ENCODE measurements around the gene CRTC3. TPM values are rescaled to one million over a fixed set of nuclear protein-coding genes. Genes with fewer than 3 reads are reported as not detected.

The CRTC3 gene
- total and polyA plus RNA-seq, 2 experiments from 2014 or later = 15.7 to 17.6 TPM

- Histone ChIP-seq H4K20me1 (ENCODE audit: insufficient read depth, poor library complexity, severe bottlenecking) (no peaks in the 10 kb centered on the region), H3K4me2 (no peak overlapping the region), H3K4me1 (ENCODE audit: insufficient read depth) (no peaks in the 10 kb centered on the region), H3K27me3 (no peaks in the 10 kb centered on the region), H3K9me3 (ENCODE audit: low read depth) (no peaks in the 10 kb centered on the region), H3K79me2 (no peaks in the 10 kb centered on the region), H2AFZ (no peak overlapping the region), H3K9me2 (replicated peaks; ENCODE audit: insufficient read depth) (no peaks in the 10 kb centered on the region), H3K4me3 (no peak overlapping the region), H3K27ac (no peak overlapping the region), H3K36me3 (replicated peaks; ENCODE audit: insufficient read depth, low read depth) (no peaks in the 10 kb centered on the region)
- TF ChIP-seq, protein P1, sequence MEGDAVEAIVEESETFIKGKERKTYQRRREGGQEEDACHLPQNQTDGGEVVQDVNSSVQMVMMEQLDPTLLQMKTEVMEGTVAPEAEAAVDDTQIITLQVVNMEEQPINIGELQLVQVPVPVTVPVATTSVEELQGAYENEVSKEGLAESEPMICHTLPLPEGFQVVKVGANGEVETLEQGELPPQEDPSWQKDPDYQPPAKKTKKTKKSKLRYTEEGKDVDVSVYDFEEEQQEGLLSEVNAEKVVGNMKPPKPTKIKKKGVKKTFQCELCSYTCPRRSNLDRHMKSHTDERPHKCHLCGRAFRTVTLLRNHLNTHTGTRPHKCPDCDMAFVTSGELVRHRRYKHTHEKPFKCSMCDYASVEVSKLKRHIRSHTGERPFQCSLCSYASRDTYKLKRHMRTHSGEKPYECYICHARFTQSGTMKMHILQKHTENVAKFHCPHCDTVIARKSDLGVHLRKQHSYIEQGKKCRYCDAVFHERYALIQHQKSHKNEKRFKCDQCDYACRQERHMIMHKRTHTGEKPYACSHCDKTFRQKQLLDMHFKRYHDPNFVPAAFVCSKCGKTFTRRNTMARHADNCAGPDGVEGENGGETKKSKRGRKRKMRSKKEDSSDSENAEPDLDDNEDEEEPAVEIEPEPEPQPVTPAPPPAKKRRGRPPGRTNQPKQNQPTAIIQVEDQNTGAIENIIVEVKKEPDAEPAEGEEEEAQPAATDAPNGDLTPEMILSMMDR (IDR thresholded peaks at IDR 0.05; ENCODE audit: poor library complexity) = no peak
- TF ChIP-seq EZH2 (IDR thresholded peaks at IDR 0.05; ENCODE audit: borderline replicate concordance) = no peak
- DNase-seq (ENCODE audit: low spot score) = peak; percentile 25
- WGBS (ENCODE audit: low lambda C conversion rate, missing lambda C conversion rate) = no CpG with 5 or more reads among the region's 2 CpGs
These were observed 117.6 kb downstream of the CRTC3 start for GRCh38 chr15:90647326-90647725.

- peak; percentile 83 for DNase-seq (ENCODE audit: low spot score)
- Histone ChIP-seq H3K79me2 (no peaks in the 10 kb centered on the region), H2AFZ (no peak overlapping the region), H3K36me3 (replicated peaks; ENCODE audit: insufficient read depth, low read depth) (no peaks in the 10 kb centered on the region), H4K20me1 (ENCODE audit: insufficient read depth, poor library complexity, severe bottlenecking) (no peaks in the 10 kb centered on the region), H3K27ac (no peak overlapping the region), H3K9me3 (ENCODE audit: low read depth) (no peaks in the 10 kb centered on the region), H3K27me3 (no peaks in the 10 kb centered on the region), H3K4me1 (ENCODE audit: insufficient read depth) (no peaks in the 10 kb centered on the region), H3K9me2 (replicated peaks; ENCODE audit: insufficient read depth) (no peaks in the 10 kb centered on the region), H3K4me3 (no peak overlapping the region), H3K4me2 (no peak overlapping the region)
- TF ChIP-seq, protein P1 (IDR thresholded peaks at IDR 0.05; ENCODE audit: poor library complexity) = peak; percentile 97
- no peak for TF ChIP-seq EZH2 (IDR thresholded peaks at IDR 0.05; ENCODE audit: borderline replicate concordance)
- WGBS (ENCODE audit: low lambda C conversion rate, missing lambda C conversion rate) = 52% methylated on average over 14 of the region's 14 CpGs
These were observed 118.7 kb downstream of the CRTC3 start for GRCh38 chr15:90648137-90649070.

DNA sequence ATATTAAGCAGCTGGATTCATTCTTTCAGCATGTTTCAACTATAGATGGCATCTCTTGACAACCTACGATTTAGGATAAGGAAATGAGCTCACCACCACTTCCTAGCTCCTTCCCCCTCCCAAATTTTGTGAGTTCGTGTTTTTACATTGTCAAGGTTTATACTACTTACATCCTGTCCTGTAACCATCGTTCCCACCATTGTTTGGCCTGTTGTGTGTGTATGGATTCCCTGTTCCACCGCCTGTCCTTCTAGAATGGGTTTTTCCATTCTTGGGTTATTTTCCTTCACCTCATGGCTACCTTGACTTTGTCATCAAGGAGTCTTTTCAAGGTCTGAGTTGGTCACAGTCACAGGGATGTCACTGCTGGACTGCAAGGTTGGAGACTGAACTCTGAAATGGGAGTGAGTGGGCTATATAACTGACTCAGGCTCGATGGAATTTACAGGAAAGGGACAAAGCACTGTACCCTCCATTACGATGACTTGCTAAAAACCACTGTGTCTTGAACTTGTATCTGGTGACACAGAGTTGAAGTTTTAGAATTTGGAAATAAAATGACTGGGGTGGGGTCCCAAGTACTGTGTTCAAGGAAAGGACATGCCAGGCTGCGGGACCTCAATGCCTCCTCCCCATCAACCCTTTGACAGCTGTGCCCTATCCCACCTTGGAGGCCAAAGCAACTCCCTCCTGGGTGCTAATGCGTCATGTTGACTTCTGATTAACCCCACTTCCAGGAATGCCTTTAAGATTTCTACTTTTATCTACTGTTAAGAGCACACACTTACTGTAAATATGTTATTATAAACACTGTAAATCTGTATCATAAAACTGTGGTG is 120.6 kb downstream of the CRTC3 start:
- no peak for DNase-seq (ENCODE audit: low spot score)
- no peak overlapping the region for H3K27ac ChIP-seq

More for the DNA sequence above, 120.6 kb downstream of the CRTC3 start:
- 74% methylated on average over 8 of the region's 8 CpGs for whole genome bisulfite sequencing (ENCODE audit: low lambda C conversion rate, missing lambda C conversion rate)
- H3K4me1 ChIP-seq (ENCODE audit: insufficient read depth) = no peaks in the 10 kb centered on the region
- H3K9me3 ChIP-seq (ENCODE audit: low read depth) = no peaks in the 10 kb centered on the region
- no peaks in the 10 kb centered on the region for H3K27me3 ChIP-seq
- H3K4me2 ChIP-seq = no peak overlapping the region
- H3K36me3 ChIP-seq (replicated peaks; ENCODE audit: insufficient read depth, low read depth) = no peaks in the 10 kb centered on the region
- no peaks in the 10 kb centered on the region for H4K20me1 ChIP-seq (ENCODE audit: insufficient read depth, poor library complexity, severe bottlenecking)
- no peaks in the 10 kb centered on the region for H3K79me2 ChIP-seq
- H2AFZ ChIP-seq = no peak overlapping the region
- no peak overlapping the region for H3K4me3 ChIP-seq
- TF ChIP-seq EZH2phosphoT487 (IDR thresholded peaks at IDR 0.05; ENCODE audit: low read depth, severe bottlenecking, unreplicated experiment) (no peak), EZH2 (IDR thresholded peaks at IDR 0.05; ENCODE audit: borderline replicate concordance) (no peak)
- TF ChIP-seq, protein P1 (IDR thresholded peaks at IDR 0.05; ENCODE audit: poor library complexity) = no peak
- no peaks in the 10 kb centered on the region for H3K9me2 ChIP-seq (replicated peaks; ENCODE audit: insufficient read depth)
